Measurements from ENCODE around the gene TTL.
"Not testable (repeated sequence)": the region's sequence is repeated elsewhere in the genome, so short reads cannot be mapped to it uniquely, and the experiment has no call there.

The TTL gene

DNA sequence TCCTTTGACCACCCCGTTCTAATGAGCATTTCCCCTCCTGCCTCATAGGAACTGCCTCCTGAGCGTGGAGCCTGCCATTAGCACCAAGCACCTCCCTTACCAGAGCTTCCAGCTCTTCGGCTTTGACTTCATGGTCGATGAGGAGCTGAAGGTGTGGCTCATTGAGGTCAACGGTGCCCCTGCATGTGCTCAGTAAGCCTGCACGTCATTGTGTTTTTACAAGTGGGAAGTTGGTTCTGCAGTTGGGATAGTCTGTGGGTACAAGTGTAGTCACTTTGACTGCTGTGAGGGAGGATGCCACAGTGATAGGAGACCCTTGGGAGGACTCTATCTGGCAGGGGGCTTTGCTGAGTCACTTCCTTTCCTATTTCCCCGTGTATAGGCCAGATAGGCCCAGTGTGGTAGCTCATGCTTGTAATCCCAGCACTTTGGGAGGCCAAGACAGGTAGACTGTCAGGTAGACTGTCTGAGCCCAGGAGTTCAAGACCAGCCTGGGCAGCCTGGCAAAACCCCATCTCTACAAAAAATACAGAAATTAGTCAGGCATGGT, 38.4 kb downstream of the TTL start:
- DNase-seq (ENCODE audit: low spot score), result no peak

DNA sequence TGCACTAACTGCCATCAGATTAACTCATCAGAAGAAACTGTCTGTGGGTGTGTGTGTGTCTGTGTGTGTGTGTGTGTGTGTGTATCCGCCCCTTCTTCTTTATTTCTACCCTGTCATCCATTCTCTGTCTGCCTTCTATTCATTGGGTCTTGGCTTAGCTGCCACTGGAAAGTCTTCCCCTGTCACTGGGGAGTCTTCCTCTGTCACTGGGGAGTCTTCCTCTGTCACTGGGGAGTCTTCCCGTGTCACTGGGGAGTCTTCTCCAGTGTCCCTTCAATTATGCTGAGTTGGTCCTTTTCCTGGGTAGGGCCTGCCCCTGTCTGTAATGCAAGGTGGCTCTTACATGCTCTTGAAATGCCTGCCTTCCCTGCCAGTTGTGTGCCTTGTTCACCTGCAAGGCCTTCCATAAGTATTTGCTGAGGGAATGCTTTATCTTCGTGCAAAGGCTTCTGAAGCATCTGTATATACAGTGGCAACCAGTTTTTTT, 41.4 kb downstream of the TTL start:
- DNase-seq (ENCODE audit: low spot score), result no peak

DNA sequence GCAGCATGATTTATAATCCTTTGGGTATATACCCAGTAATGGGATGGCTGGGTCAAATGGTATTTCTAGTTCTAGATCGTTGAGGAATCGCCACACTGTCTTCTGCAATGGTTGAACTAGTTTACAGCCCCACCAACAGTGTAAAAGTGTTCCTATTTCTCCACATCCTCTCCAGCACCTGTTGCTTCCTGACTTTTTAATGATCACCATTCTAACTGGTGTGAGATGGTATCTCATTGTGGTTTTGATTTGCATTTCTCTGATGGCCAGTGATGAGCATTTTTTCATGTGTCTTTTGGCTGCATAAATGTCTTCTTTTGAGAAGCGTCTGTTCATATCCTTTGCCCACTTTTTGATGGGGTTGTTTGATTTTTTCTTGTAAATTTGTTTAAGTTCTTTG, 42.3 kb downstream of the TTL start:
- not testable (repeated sequence) for DNase-seq (ENCODE audit: low spot score)

DNA sequence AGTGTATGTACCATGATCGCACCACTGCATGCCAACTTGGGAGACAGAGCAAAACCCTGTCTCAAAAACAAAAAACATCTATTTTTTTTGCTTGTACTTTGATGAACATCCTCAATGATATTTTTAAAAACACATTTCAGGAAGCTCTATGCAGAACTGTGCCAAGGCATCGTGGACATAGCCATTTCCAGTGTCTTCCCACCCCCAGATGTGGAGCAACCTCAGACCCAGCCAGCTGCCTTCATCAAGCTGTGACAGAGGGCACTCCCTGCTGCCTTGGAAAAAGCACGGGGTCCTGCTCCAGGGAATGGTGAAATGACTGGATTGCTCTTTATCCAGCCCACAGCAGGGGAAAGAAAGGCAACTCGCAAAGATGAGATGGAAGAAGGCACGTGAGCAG, 46.6 kb downstream of the TTL start:
- no peak for DNase-seq (ENCODE audit: low spot score)

DNA sequence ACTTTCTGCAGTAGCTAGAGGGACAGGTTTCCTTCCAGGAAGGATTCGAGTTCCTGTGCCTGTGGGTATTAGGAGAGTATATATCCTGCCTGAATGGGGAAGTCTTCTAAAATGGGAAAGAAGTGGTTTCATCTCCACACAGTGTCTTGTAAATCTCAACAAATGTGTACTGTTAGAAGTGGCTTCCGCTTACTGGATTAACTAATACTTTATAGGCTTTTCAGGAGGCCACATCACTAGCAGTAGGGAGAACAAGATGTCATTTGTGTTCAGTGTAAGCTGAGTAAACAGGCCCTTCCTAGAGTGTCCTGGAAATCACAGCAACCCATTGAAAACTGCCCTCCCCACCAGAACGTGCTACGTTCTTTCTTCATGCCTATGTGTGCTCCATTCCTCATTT, 47.8 kb downstream of the TTL start:
- no peak for DNase-seq (ENCODE audit: low spot score)

DNA sequence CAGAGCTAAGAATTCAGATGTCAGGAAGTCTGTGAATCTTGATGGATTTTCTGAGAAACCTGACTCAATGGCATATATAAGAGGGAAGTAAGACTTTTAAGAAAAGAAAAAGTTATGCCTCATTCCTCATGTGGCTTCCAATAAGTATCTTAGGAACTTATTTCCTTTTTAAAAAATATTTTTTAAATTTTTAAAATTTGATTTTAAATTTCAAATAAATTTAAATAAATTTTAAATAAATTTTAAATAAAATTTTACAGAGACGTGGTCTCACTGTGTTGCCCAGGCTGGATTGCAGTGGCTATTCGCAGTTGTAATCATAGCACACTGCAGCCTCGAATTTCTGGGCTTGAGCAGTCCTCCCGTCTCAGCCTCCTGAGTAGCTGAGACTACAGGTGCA, 48.8 kb downstream of the TTL start:
- no peak for DNase-seq (ENCODE audit: low spot score)

DNA sequence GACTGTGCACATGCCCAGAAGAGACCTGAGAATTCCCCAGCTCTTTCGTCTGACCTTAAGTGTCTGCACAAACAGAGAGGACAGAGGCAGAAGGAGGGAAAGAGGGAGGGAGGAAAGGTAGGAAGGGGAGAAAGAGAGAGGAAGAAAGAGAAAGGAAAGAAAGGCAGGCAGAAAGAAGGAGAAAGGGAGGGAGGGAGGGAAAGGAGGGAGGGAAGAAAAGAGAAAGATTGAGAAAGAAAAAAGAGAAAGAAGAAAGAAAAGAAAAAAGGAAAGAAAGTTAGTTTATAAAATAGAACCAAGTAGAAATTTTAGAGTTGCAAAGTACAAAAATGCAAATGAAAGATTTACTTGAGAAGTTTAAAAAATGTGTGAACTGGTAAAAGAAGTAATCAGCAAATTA, 52.9 kb downstream of the TTL start:
- DNase-seq (ENCODE audit: low spot score), result no peak

DNA sequence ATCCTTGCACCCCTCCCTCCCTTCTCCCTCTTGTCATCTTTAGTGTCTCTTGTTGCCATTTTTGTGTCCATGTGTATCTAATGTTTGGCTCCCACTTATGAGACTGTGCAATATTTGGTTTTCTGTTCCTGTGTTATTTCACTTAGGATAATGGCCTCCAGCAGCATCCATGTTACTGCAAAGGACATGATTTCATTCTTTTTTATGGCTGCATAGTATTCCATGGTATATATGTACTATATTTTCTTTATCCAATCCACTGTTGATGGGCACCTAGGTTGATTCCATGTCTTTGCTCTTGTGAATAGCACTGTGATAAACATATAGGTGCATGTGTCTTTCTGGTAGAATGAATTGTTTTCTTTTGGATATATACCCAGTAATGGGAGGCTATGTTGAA, 54.7 kb downstream of the TTL start:
- not testable (repeated sequence) for DNase-seq (ENCODE audit: low spot score)

DNA sequence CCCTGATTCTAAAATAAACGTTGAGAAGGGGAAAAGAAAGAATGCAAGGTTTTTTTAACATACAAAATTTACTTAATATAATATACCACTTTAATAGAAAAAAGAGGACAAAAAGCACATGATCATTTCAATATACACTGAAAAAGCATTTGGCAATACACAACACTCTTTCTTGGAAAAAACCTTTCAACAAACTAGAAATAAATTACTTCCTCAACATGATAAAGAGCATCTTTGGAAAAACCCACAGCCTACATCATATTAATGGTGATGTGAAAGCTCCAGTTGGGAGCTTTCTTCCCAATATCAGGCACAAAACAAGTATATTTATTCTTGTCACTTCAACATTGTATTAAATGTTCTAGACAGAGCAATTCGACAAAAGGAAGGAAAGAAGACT, 57.4 kb downstream of the TTL start:
- no peak for DNase-seq (ENCODE audit: low spot score)

DNA sequence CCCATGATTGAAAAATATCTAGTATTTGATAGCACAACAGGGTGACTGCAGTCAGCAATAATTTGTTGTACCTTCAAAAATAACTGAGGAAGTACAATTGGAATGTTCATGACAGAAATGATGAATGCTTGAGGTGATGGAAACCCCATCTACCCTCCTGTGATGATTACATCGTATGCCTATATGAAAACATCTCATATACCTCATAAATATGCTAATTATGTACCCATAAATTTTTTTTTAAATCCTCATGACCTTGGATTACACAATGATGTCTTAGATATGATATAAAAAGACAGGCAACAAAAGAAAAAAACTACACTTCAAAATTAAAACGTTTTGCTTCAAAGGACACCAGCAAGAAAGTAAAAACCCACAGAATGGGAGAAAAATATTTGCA, 59.0 kb downstream of the TTL start:
- DNase-seq (ENCODE audit: low spot score), result no peak

DNA sequence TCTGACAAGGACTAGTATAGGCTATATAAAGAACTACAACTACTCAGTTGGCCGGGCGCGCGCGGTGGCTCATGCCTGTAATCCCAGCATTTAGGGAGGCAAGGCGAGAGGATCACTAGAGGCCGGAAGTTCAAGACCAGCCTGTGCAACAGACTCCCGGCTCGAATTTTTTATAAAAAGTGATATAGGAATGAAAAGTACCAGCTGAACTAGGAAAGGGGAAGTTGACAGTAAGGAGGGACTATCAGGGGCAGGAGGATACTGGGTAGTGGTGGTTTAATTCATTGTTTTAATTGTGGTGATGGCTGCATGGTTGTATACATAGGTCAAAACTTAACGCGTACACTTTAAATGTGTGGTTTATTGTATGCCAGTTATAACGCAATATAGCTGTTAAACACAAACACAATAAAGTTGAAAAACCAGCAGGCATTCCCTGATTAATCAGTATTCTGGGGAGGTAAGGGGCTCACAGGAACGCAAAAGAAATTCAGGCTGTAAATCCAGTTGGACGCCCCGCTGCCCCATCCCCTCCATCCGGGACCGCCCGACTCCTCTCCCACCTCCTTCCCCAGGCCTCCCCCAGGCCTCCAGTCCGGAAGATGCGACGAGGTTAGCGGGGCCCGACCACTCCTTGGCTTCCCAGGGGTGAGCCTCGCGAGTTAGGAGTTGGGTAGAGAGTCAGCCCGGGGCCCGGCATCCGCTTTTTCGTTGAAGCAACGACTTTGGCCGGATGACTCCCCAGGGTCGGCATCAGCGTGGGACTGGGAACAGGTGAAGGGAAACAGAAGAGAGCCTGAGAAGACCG, 59.6 kb downstream of the TTL start:
- DNase-seq (ENCODE audit: low spot score), result peak; percentile 87

DNA sequence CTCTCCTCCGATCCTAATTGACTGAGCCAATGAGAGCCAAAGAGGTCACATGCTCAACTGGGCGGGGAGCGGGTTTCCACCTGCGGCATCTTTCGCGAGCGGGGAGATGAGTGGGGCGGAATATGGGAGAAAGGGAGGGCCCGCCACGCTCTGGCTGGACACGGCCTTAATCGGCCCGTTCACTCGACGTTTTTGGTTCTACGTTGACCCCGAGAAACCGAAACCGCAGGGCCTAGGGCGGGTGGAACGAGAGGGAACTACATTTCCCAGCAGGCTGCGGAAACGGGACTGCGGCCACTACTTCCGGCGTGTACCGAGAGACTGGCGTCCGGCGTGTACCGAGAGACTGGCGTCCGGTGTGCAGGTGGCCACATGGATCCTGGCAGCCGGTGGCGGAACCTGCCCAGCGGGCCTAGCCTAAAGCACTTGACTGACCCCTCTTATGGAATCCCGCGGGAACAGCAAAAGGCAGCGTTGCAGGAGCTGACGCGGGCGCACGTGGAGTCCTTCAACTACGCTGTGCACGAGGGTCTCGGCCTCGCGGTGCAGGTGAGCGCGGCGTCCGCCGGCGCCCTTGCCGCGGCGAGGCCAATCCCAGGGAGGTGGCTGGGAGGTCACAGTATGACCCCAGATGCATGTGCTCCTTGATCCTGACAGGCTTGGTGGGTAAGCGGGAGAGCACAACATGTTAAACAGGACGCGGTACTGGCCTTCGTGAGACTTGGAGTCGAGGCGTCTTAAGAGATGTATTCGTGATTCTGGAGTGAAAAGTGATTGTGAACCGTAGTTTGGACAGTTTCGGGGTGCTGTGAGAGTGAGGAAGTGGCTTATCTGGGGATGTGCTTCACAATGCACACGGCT, 60.4 kb downstream of the TTL start, which contains the start of gene POLR1B:
Gene POLR1B (plus strand): TSS at position 343 of the 861 bp plus-strand sequence. CDS start 30 bp downstream, at position 373.
- peak; percentile 85 for DNase-seq (ENCODE audit: low spot score)

DNA sequence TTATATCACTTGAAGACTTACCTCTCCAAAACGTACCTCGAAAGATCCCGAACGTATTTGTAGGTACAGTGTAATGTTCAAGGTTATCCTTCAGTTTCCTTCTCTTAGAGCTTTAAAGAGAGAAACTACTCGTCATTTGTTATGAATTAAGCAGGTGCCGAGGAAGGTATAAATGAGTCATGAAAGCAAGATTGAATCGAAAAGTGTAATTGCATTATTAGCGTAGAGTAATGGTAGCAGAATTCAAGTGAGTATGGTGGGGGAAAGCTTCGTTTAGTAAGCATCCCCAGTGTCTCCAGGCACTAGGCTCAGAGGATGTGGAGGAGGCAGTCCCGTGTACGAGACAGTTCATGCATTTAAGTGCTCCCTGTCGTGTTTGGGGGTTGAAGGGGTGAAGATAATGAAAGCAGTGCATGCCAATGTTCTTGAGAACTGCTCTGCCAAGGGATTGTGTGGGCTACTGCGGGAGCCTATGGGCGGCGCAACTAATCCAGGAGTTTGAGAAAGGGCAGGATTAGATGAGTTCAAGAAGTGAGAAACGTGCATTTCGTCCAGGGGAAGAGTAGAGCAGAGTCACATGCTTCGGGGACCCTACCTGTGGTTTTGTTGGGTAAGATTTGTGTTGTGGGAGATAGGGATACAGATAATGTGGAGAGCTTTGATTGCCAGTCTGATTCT, 61.2 kb downstream of the TTL start:
- peak; percentile 11 for DNase-seq (ENCODE audit: low spot score)

DNA sequence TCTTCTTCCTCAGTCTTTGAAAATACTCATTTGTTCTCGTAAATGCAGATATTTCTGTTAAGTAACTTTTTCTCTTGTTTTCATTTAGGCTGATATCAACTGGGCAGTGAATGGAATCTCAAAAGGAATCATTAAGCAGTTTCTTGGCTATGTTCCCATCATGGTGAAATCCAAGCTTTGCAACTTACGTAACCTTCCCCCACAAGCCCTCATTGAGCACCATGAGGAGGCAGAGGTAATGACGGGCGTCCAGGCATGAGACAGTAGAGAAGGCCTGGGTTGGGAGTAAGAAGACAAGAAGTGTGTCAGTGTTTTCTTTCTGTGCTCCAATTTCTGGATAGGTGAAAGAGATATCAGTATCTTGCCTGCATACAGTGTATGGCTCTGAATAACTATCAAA, 65.4 kb downstream of the TTL start:
- DNase-seq (ENCODE audit: low spot score), result no peak

DNA sequence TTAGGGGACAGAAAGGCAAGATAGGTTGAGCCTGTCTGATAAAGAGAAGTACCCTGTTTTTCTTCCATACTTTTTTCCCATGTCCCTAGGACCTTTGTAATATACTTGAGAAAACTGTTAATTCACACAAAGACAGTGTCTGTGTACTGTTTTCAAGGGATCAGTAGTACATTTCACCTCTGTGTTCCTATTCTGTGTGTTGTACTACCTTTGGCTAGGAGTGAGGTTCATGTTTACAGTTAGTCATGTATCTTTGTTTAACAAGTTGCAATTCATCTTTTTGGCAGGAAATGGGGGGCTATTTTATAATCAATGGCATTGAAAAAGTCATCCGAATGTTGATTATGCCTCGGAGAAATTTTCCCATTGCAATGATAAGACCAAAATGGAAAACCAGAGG, 67.0 kb downstream of the TTL start:
- DNase-seq (ENCODE audit: low spot score), result no peak

DNA sequence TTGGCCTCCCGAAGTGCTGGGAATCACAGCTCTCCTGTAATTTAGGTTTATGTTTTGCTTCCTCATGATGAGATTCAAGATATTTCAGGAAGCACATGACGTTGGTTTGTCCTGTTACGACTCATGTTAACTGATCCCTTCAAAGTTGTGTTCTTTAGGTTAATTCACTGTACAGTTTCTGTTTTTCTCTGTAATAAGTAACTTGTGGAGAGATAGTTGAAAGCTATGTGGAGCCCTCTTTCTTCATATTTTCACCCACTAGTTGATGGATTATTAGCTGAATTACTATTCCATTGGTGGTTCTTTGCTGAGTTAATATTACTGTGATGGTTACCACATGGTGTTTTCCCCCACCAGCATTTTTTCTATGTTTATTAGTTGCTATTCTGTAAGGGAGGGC, 84.1 kb downstream of the TTL start:
- no peak for DNase-seq (ENCODE audit: low spot score)

DNA sequence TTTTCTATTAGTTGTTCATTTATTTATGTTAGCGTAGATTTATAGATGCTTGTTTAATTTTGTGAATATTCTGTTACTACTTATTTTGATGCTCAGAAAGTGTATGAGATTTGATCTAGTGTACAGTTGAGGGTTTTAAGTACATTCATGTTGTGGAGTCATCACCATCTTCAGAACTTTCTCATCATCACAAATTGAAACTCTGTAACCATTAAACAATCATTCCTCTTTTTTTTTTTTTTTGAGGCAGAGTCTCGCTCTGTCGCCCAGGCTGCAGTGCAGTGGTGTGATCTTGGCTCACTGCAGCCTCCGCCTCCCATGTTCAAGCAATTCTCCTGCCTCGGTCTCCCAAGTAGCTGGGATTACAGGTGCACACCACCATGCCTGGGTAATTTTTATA, 84.6 kb downstream of the TTL start:
- DNase-seq (ENCODE audit: low spot score), result not testable (repeated sequence)

DNA sequence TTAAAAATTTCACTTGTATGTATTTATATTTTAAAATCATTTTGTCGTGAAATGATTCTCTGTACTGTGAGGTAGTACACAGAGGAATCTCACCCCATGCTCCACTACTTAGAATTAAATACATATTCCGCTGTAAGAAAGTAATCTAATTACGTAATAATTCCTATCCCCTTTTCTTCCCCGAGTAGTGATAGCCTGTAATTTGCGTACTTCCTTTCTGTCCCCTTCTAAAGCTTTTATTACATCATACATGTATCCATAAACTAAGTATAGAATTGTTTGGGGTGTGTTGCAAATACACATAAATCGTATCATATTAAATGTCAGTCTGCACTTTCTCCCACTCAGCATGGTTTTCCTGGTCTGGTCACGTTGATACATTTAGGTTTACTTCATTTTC, 90.0 kb downstream of the TTL start:
- DNase-seq (ENCODE audit: low spot score), result no peak

DNA sequence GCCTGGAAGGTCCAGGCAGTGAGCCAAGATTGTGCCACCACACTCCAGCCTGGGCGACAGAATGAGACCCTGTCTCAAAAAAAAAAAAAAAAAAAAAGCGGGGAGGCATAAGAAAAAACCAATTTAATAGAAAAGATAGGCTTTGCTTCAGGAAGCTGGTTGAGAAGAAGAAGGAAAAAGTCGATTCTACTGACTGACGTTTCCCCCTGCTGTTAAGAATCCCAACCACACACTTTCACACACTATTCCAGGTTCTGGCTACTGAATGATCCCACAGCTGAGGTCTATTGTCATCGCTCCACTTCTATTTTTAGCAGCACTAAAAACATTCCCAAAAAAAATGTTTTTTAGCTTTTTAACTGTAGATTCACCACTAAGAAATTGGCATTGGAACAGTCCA, 95.8 kb downstream of the TTL start:
- no peak for DNase-seq (ENCODE audit: low spot score)

DNA sequence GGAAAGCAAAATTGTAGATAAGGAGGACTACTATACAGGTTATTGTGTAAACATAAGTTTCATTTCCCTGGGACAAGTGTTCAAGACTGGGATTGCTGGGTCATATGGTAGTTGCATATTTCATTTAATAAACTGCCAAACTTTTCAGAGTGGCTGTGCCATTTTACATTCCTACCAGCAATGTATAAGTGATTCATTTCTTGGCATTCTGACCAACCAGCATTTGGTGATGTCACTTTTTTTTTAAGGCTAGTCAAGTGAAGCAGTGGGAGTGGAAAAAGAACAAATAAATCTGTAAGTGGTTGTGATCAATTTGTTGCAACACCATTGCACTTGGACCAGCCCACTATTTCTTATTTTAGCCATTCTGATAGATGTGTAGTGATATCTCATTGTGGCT, 97.3 kb downstream of the TTL start:
- DNase-seq (ENCODE audit: low spot score), result no peak

DNA sequence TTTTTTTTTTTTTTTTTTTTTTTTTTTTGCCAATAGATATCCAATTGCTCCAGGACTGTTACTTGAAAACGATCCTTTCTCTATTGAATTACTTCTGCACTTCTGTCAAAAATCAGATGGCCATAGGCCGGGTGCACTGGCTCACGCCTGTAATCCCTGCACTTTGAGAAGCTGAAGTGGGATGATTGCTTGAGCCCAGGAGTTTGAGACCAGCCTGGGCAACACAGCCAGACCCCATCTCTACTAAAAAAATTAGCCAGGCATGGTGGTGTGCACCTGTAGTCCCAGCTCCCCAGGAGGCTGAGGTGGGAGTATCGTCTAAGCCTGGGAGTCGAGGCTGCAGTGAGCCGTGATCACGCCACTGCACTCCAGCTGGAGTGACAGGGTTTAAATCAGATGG, 98.1 kb downstream of the TTL start:
- DNase-seq (ENCODE audit: low spot score), result no peak

DNA sequence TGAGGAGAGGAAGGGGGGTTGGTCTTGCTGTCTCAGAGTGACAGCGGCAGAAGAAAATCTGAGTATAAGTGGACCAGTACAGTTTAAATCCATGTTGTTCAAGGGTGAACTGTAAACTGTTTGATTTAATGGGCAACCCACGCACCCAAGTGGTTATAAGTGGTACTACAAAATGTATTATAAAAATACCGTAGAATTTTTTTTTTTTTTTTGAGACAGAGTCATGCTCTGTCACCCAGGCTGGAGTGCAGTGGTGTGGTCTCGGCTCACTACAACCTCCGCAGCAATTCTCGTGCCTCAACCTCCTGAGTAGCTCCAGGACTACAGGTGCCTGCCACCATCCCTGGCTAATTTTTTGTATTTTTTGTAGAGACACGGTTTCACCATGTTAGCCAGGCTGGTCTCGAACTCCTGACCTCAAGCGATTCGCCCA, 100.4 kb downstream of the TTL start:
- peak; percentile 20 for DNase-seq (ENCODE audit: low spot score)

Measured in iPS-NIHi11 (cell line).